Sigmoid colon (tissue), 4 donors: Measurements from ENCODE around the gene SLC26A8.
"Not testable (repeated sequence)": the region's sequence is repeated elsewhere in the genome, so short reads cannot be mapped to it uniquely, and the experiment has no call there.

Source experiments
- CTCF ChIP-seq, 4 experiments: fragments of 450-650 bp in 3 of 4; fragments of 200-600 bp in 1 of 4; IDR thresholded peaks; one replicate each; pipeline ENCODE4 v1.5.1; 2016 to 2019; ENCODE audit warnings: antibody characterized with exemption in 4 of 4, mild to moderate bottlenecking in 3 of 4, moderate library complexity in 2 of 4
- POLR2AphosphoS5 ChIP-seq, 4 donors: sonication (generic); formaldehyde crosslinking; IDR thresholded peaks; one replicate each; pipeline ENCODE4 v1.6.1; 2017; ENCODE audit warnings: antibody characterized with exemption in 4 of 4

GRCh38 chr6:36033144-36033543 is 8.7 kb upstream of the SLC26A8 start:
- TF ChIP-seq CTCF, POLR2AphosphoS5 (IDR thresholded peaks at IDR 0.05): not testable (repeated sequence)
